WTC11 (cell line): ENCODE data around the gene ARMC7. TPM values are rescaled to one million over a fixed set of nuclear protein-coding genes. Genes with fewer than 3 reads are reported as not detected.

ENCODE experiments used
- ATAC-seq: fragments of 200-7000 bp; cut with Tn5 transposase; 2 replicates; pipeline ENCODE4 v1.10.0; 2021; ENCODE audit warnings: mild to moderate bottlenecking, moderate library complexity
- CTCF ChIA-PET: fragments of 300-600 bp; sonication (Branson Sonifier 250); formaldehyde crosslinking; loops from one replicate; lab custom pipeline; 2021; ENCODE audit warnings: antibody characterized with exemption; lab: Charles Lee
- POLR2A ChIA-PET: fragments of 350-600 bp; sonication (Branson Sonifier 250); formaldehyde crosslinking; loops from one replicate; lab custom pipeline; 2021; ENCODE audit warnings: antibody characterized with exemption; lab: Charles Lee
- DNase-seq: peaks from one replicate; pipeline ENCODE4 v3.0.0; 2021; ENCODE audit warnings: low spot score
- H3K27ac Mint-ChIP-seq: 2 replicates; pipeline ENCODE4 v1.8.0; 2021; ENCODE audit warnings: mixed read lengths
- H3K27me3 Mint-ChIP-seq: 2 replicates; pipeline ENCODE4 v1.8.0; 2021; ENCODE audit warnings: low read depth, mild to moderate bottlenecking, moderate library complexity, mixed read lengths
- H3K36me3 Mint-ChIP-seq: 2 replicates; pipeline ENCODE4 v1.8.0; 2021; ENCODE audit warnings: mixed read lengths
- H3K4me1 Mint-ChIP-seq: 2 replicates; pipeline ENCODE4 v1.8.0; 2022; ENCODE audit warnings: mixed read lengths
- H3K4me3 Mint-ChIP-seq: 2 replicates; pipeline ENCODE4 v1.8.0; 2021; ENCODE audit warnings: mild to moderate bottlenecking, moderate library complexity, mixed read lengths
- H3K9me3 Mint-ChIP-seq: 2 replicates; pipeline ENCODE4 v1.8.0; 2021; ENCODE audit warnings: mixed read lengths
- CREB1 ChIP-seq: sonication (generic); formaldehyde crosslinking; IDR thresholded peaks from 2 replicates; pipeline ENCODE4 v1.8.0; 2023; ENCODE audit warnings: mild to moderate bottlenecking, missing genetic modification reagents
- CREM ChIP-seq: sonication (generic); formaldehyde crosslinking; IDR thresholded peaks from 2 replicates; pipeline ENCODE4 v1.8.1; 2022; ENCODE audit warnings: mild to moderate bottlenecking, missing genetic modification reagents, moderate library complexity
- ELF4 ChIP-seq: sonication (generic); formaldehyde crosslinking; IDR thresholded peaks from 2 replicates; pipeline ENCODE4 v1.8.1; 2022; ENCODE audit warnings: low read depth, mild to moderate bottlenecking, moderate library complexity, missing genetic modification reagents
- GABPB1 ChIP-seq: sonication (generic); formaldehyde crosslinking; IDR thresholded peaks from 2 replicates; pipeline ENCODE4 v1.8.1; 2023; ENCODE audit warnings: mild to moderate bottlenecking, missing genetic modification reagents
- HMGA2 ChIP-seq: fragments of 250-450 bp; sonication (Bioruptor Pico); IDR thresholded peaks from 2 replicates; pipeline ENCODE4 v1.4.0; 2021; ENCODE audit warnings: mild to moderate bottlenecking, moderate library complexity
- NFYB ChIP-seq: sonication (generic); formaldehyde crosslinking; conservative IDR thresholded peaks from 2 replicates; pipeline ENCODE4 v1.8.0; 2022; ENCODE audit warnings: low read depth, missing genetic modification reagents
- ZNF232 ChIP-seq: sonication (generic); formaldehyde crosslinking; IDR thresholded peaks from 2 replicates; pipeline ENCODE4 v1.8.0; 2022; ENCODE audit warnings: mild to moderate bottlenecking, missing genetic modification reagents
- ZNF416 ChIP-seq: fragments of 250-450 bp; sonication (Bioruptor Pico); IDR thresholded peaks from 2 replicates; pipeline ENCODE4 v1.9.0; 2021; ENCODE audit warnings: mild to moderate bottlenecking, inconsistent platforms
- total RNA-seq: library from RNA; stranded (reverse); gene quantifications from 3 replicates; pipeline ENCODE4 v1.2.3, GENCODE V29; 2021
- TF ChIP-seq, protein P1 (sequence below): sonication (generic); formaldehyde crosslinking; IDR thresholded peaks from 2 replicates; pipeline ENCODE4 v1.8.1; 2023; ENCODE audit warnings: mild to moderate bottlenecking, missing genetic modification reagents
- TF ChIP-seq, protein P2 (sequence below): sonication (generic); formaldehyde crosslinking; IDR thresholded peaks from 2 replicates; pipeline ENCODE4 v1.8.1; 2023; ENCODE audit warnings: mild to moderate bottlenecking, missing genetic modification reagents, moderate library complexity
- TF ChIP-seq, protein P3 (sequence below): sonication (generic); formaldehyde crosslinking; IDR thresholded peaks from 2 replicates; pipeline ENCODE4 v1.8.1; 2023; ENCODE audit warnings: mild to moderate bottlenecking, missing genetic modification reagents
- TF ChIP-seq, protein P4 (sequence below): sonication (generic); formaldehyde crosslinking; IDR thresholded peaks from 2 replicates; pipeline ENCODE4 v1.8.0; 2022; ENCODE audit warnings: missing genetic modification reagents
- TF ChIP-seq, protein P5 (sequence below): sonication (generic); formaldehyde crosslinking; IDR thresholded peaks from 2 replicates; pipeline ENCODE4 v1.8.0; 2022; ENCODE audit warnings: mild to moderate bottlenecking, missing genetic modification reagents
- TF ChIP-seq, protein P6 (sequence below): fragments of 250-450 bp; sonication (Bioruptor Pico); IDR thresholded peaks from 2 replicates; pipeline ENCODE4 v1.9.0; 2021; ENCODE audit warnings: mild to moderate bottlenecking, borderline replicate concordance
- TF ChIP-seq, protein P7 (sequence below): sonication (generic); formaldehyde crosslinking; IDR thresholded peaks from 2 replicates; pipeline ENCODE4 v1.8.1; 2022; ENCODE audit warnings: low read depth, mild to moderate bottlenecking, moderate library complexity, missing genetic modification reagents, borderline replicate concordance
- TF ChIP-seq, protein P8 (sequence below): sonication (generic); formaldehyde crosslinking; IDR thresholded peaks from 2 replicates; pipeline ENCODE4 v1.8.0; 2023; ENCODE audit warnings: missing genetic modification reagents

Gene ARMC7
- total RNA-seq, 1 experiment from 2014 or later, result 13.2 TPM

DNA sequence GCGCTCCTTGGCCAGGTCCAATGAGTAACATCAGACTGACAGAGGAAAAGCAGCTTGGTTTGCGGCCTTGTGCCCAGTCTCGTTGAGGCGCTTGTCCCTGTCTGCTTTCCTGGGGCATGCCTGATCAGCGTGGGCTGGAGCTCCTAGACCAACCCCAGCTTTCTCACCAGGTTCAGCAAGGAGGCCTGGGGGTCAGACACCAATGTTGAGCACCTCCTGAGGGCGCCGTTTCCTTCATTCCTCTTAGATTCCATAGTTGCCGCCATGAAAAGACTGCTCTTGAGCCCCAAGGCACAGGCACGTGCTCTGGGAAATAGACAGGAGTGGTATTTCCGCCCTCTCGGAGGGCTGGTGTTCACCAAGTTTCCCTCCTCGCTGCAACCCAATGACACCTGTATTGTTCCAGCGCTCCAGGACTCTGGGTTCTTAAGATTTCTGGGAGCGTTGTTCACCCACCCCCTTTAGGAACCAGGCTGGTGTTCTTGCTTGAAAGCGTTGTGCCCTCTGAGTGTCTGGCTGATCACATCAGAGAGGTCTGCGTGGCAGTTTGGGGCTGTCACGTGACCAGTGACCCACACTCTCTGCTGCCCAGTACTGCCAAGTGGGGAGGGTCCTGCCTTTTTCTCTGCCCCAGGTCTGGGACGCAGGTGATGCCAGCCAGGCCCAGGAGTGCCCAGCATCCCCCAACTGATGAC is 44.8 kb upstream of the ARMC7 start:
- ATAC-seq, result peak; percentile 52
- Mint-ChIP-seq H3K27me3 (no peaks in the 10 kb centered on the region), H3K4me1 (no peaks in the 10 kb centered on the region), H3K4me3 (no peak overlapping the region), H3K9me3 (no peaks in the 10 kb centered on the region), H3K36me3 (peaks cover 45% of the 10 kb centered on the region), H3K27ac (no peak overlapping the region)
- POLR2A ChIA-PET, result interaction anchor here (1.0 kb wide), 1 partner anchor 39 kb away, joined by 6 read pairs; no protein-coding TSS in a partner anchor
- DNase-seq, result peak; percentile 48
- CTCF ChIA-PET, result interaction anchor here (0.6 to 3.3 kb wide), 13 partner anchors 8 to 138 kb away, joined by 3 to 18 read pairs (median 6); partner anchors contain the start of genes ARMC7, KCTD2, NT5C and SLC16A5
- TF ChIP-seq GABPB1 (CRISPR knock-in tag) (no peak), ZNF416 (CRISPR knock-in tag) (no peak), ZNF232 (CRISPR knock-in tag) (no peak), ELF4 (no peak), CREB1 (CRISPR knock-in tag) (no peak), HMGA2 (no peak), NFYB (CRISPR knock-in tag) (no peak), CREM (CRISPR knock-in tag) (no peak)
- TF ChIP-seq, protein P1, sequence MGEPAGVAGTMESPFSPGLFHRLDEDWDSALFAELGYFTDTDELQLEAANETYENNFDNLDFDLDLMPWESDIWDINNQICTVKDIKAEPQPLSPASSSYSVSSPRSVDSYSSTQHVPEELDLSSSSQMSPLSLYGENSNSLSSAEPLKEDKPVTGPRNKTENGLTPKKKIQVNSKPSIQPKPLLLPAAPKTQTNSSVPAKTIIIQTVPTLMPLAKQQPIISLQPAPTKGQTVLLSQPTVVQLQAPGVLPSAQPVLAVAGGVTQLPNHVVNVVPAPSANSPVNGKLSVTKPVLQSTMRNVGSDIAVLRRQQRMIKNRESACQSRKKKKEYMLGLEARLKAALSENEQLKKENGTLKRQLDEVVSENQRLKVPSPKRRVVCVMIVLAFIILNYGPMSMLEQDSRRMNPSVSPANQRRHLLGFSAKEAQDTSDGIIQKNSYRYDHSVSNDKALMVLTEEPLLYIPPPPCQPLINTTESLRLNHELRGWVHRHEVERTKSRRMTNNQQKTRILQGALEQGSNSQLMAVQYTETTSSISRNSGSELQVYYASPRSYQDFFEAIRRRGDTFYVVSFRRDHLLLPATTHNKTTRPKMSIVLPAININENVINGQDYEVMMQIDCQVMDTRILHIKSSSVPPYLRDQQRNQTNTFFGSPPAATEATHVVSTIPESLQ (CRISPR knock-in tag), result no peak
- TF ChIP-seq, protein P2, sequence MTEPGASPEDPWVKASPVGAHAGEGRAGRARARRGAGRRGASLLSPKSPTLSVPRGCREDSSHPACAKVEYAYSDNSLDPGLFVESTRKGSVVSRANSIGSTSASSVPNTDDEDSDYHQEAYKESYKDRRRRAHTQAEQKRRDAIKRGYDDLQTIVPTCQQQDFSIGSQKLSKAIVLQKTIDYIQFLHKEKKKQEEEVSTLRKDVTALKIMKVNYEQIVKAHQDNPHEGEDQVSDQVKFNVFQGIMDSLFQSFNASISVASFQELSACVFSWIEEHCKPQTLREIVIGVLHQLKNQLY (CRISPR knock-in tag), result no peak
- TF ChIP-seq, protein P3, sequence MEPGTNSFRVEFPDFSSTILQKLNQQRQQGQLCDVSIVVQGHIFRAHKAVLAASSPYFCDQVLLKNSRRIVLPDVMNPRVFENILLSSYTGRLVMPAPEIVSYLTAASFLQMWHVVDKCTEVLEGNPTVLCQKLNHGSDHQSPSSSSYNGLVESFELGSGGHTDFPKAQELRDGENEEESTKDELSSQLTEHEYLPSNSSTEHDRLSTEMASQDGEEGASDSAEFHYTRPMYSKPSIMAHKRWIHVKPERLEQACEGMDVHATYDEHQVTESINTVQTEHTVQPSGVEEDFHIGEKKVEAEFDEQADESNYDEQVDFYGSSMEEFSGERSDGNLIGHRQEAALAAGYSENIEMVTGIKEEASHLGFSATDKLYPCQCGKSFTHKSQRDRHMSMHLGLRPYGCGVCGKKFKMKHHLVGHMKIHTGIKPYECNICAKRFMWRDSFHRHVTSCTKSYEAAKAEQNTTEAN (CRISPR knock-in tag), result no peak
- TF ChIP-seq, protein P4, sequence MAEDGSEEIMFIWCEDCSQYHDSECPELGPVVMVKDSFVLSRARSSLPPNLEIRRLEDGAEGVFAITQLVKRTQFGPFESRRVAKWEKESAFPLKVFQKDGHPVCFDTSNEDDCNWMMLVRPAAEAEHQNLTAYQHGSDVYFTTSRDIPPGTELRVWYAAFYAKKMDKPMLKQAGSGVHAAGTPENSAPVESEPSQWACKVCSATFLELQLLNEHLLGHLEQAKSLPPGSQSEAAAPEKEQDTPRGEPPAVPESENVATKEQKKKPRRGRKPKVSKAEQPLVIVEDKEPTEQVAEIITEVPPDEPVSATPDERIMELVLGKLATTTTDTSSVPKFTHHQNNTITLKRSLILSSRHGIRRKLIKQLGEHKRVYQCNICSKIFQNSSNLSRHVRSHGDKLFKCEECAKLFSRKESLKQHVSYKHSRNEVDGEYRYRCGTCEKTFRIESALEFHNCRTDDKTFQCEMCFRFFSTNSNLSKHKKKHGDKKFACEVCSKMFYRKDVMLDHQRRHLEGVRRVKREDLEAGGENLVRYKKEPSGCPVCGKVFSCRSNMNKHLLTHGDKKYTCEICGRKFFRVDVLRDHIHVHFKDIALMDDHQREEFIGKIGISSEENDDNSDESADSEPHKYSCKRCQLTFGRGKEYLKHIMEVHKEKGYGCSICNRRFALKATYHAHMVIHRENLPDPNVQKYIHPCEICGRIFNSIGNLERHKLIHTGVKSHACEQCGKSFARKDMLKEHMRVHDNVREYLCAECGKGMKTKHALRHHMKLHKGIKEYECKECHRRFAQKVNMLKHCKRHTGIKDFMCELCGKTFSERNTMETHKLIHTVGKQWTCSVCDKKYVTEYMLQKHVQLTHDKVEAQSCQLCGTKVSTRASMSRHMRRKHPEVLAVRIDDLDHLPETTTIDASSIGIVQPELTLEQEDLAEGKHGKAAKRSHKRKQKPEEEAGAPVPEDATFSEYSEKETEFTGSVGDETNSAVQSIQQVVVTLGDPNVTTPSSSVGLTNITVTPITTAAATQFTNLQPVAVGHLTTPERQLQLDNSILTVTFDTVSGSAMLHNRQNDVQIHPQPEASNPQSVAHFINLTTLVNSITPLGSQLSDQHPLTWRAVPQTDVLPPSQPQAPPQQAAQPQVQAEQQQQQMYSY (CRISPR knock-in tag), result no peak
- TF ChIP-seq, protein P5, sequence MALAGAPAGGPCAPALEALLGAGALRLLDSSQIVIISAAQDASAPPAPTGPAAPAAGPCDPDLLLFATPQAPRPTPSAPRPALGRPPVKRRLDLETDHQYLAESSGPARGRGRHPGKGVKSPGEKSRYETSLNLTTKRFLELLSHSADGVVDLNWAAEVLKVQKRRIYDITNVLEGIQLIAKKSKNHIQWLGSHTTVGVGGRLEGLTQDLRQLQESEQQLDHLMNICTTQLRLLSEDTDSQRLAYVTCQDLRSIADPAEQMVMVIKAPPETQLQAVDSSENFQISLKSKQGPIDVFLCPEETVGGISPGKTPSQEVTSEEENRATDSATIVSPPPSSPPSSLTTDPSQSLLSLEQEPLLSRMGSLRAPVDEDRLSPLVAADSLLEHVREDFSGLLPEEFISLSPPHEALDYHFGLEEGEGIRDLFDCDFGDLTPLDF (CRISPR knock-in tag), result no peak
- TF ChIP-seq, protein P6, sequence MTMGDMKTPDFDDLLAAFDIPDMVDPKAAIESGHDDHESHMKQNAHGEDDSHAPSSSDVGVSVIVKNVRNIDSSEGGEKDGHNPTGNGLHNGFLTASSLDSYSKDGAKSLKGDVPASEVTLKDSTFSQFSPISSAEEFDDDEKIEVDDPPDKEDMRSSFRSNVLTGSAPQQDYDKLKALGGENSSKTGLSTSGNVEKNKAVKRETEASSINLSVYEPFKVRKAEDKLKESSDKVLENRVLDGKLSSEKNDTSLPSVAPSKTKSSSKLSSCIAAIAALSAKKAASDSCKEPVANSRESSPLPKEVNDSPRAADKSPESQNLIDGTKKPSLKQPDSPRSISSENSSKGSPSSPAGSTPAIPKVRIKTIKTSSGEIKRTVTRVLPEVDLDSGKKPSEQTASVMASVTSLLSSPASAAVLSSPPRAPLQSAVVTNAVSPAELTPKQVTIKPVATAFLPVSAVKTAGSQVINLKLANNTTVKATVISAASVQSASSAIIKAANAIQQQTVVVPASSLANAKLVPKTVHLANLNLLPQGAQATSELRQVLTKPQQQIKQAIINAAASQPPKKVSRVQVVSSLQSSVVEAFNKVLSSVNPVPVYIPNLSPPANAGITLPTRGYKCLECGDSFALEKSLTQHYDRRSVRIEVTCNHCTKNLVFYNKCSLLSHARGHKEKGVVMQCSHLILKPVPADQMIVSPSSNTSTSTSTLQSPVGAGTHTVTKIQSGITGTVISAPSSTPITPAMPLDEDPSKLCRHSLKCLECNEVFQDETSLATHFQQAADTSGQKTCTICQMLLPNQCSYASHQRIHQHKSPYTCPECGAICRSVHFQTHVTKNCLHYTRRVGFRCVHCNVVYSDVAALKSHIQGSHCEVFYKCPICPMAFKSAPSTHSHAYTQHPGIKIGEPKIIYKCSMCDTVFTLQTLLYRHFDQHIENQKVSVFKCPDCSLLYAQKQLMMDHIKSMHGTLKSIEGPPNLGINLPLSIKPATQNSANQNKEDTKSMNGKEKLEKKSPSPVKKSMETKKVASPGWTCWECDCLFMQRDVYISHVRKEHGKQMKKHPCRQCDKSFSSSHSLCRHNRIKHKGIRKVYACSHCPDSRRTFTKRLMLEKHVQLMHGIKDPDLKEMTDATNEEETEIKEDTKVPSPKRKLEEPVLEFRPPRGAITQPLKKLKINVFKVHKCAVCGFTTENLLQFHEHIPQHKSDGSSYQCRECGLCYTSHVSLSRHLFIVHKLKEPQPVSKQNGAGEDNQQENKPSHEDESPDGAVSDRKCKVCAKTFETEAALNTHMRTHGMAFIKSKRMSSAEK, result no peak
- TF ChIP-seq, protein P7, sequence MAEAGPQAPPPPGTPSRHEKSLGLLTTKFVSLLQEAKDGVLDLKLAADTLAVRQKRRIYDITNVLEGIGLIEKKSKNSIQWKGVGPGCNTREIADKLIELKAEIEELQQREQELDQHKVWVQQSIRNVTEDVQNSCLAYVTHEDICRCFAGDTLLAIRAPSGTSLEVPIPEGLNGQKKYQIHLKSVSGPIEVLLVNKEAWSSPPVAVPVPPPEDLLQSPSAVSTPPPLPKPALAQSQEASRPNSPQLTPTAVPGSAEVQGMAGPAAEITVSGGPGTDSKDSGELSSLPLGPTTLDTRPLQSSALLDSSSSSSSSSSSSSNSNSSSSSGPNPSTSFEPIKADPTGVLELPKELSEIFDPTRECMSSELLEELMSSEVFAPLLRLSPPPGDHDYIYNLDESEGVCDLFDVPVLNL (CRISPR knock-in tag), result no peak
- TF ChIP-seq, protein P8, sequence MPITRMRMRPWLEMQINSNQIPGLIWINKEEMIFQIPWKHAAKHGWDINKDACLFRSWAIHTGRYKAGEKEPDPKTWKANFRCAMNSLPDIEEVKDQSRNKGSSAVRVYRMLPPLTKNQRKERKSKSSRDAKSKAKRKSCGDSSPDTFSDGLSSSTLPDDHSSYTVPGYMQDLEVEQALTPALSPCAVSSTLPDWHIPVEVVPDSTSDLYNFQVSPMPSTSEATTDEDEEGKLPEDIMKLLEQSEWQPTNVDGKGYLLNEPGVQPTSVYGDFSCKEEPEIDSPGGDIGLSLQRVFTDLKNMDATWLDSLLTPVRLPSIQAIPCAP (CRISPR knock-in tag), result no peak
